Skin epidermis (tissue), 12 donors: ENCODE measurements around the gene FBXL20.
"Not testable (repeated sequence)": the region's sequence is repeated elsewhere in the genome, so short reads cannot be mapped to it uniquely, and the experiment has no call there.

ENCODE experiments used
- H3K27ac ChIP-seq, 21 experiments: fragments of 200-600 bp; sonication (generic) in 11 of 21; one replicate each; pipeline ENCODE4 v1.5.0; 2020; ENCODE audit warnings: mild to moderate bottlenecking in 3 of 21, inconsistent platforms in 2 of 21, moderate library complexity in 2 of 21
- H3K4me3 ChIP-seq, 7 experiments: fragments of 200-600 bp; sonication (generic) in 2 of 7; one replicate each; pipeline ENCODE4 v1.5.0; 2020; ENCODE audit warnings: inconsistent platforms in 2 of 7, mild to moderate bottlenecking in 2 of 7, moderate library complexity in 1 of 7

Gene FBXL20

DNA sequence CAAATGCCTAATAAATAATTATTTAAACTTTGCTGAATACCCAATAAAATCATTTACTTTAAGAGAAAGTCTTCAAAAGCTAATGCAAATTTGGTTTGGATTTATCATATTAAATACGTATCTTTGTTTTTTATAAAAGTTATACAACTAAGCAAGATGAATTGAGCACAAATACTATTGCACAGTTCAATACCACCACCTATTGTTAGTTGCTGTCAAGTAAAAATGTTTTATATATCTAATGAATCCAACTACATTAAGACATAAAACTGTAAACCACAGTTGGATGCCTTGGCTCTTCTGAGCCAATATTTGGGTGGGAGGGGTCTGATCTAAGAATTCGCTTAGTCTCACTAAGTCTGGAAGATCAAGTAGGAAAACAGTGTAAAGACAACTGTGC, 7.7 kb downstream of the FBXL20 start:
- Histone ChIP-seq H3K27ac (no peak overlapping the region), H3K4me3 (no peak overlapping the region)

DNA sequence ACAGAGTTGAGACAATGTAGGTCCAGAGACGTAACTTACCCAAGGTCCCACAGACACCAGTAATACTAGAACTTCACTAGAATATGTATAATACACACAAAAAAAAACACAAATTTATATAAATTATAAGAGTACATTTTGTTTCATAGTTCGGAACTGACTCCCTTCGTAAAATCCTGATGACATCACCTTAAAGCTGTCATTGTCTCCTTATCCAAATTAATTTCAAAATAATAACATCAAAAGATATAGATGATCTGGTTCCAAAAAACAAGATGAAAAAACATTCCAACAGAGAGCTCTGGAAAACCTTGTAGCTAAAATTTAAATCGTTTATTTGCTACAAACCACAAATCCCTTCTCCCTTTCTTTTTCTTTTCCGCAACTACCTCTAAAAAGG, 10.0 kb downstream of the FBXL20 start:
- H3K27ac ChIP-seq = no peak overlapping the region
- H3K4me3 ChIP-seq = no peak overlapping the region

DNA sequence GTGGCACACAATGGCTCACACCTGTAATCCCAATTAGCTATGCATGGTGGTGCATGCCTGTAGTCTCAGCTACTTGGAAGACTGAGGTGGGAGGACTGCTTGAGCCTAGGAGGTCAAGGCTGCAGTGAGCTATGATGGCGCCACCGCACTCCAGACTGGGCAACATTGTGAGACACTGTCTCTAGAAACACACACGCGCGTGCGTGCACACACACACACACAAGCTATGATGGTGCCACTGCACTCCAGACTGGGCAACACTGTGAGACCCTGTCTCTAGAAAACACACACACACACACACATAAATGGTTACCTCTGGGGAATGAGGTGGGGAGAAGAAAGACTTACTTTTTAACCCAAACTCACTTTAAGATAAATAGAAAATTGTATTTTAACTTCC, 16.4 kb downstream of the FBXL20 start:
- Histone ChIP-seq H3K27ac (no peak overlapping the region), H3K4me3 (no peak overlapping the region)

DNA sequence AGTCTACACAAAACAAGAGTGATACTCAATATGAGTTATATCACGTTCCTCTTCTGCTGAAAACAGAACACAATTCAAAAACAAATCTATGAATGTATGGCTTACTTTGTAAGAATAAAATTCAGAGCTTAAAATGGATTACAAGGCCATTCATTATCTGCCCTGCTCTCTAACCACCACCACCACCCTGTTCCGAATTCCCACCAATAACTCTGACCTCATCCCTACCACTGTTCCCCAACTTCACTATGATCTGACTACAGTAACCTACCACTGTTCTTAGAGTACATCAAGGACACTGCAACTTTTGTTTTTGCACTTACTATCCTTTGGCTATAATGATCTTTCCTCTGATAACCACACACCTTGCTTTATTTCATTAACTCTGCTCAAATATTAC, 21.3 kb downstream of the FBXL20 start:
- Histone ChIP-seq H3K27ac (no peak overlapping the region), H3K4me3 (no peak overlapping the region)

DNA sequence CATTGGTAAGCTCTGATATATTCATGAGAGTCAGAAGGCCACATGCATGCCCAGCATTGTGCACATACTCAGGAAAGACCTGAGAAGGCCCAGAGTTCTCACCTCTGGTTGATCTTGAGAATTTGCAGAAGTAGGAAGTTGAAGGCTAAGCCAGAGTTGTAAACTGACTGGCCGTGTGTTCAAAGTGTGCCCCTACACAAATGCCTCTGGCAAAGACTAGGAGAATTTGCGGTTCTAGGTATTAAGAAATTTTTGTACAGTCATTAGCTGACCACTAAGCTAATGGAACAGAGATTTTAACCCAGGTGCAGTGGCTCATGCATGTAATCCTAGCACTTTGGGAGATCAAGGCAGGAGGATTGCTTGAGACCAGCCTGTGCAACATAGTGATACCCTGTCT, 25.0 kb downstream of the FBXL20 start:
- Histone ChIP-seq H3K4me3 (no peak overlapping the region), H3K27ac (no peak overlapping the region)

DNA sequence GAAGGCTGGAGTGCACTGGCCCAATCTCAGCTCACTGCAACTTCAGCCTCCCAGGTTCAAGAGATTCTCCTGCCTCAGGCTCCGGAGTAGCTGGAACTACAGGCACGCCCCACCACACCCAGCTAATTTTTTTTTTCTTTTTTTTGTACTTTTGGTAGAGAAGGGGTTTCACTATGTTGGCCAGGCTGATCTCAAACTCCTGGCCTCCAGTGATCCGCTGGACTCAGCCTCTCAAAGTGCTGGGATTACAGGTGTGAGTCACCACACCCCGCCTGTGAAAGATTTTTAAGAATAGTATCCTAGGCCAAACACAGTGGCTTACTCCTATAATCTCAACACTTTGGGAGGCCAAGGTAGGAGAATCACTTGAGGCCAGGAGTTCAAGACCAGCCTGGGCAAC, 33.6 kb downstream of the FBXL20 start:
- not testable (repeated sequence) for H3K4me3 ChIP-seq, H3K27ac ChIP-seq

DNA sequence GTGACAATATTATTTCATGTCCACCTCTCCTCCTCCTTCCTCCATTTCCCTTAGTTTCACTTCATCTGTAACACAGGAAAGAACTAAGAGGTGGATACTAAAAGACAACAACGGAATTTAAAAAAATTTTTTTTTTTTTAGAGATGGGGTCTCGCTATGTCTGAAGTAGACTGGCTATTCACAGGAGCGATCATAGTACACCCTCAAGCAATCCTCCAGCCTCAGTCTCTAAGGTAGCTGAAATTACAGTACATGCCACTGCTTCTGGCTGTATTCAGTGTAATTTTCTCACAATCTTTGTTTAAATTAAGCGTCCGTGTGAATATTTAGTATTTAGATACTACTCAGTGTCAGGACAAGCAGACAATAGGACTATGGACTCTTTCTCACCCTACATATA, 35.6 kb downstream of the FBXL20 start:
- Histone ChIP-seq H3K4me3 (no peak overlapping the region), H3K27ac (peak overlapping the region in 8 of 21 experiments; percentile 17 to 60 (median 29))

DNA sequence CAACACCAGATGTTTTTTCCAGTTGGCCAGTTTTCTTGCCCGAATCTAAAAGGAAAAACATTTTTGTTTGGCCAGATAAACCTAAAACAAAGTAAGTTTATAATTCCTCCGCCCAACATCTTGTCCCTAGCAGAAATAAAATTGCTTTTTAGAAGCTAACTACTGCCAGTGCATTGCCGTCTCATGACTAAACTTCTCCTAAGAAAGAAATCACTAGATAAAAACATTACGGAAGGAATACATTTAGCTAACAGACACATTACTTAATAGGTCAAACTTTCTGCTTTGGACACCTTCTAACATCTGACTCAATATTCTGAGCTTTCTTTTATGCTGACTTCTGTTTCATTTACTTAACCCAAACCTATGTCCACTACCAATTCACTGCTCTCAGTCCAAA, 36.2 kb downstream of the FBXL20 start:
- Histone ChIP-seq H3K27ac (peak overlapping the region in 8 of 21 experiments; percentile 1 to 60 (median 42)), H3K4me3 (no peak overlapping the region)

DNA sequence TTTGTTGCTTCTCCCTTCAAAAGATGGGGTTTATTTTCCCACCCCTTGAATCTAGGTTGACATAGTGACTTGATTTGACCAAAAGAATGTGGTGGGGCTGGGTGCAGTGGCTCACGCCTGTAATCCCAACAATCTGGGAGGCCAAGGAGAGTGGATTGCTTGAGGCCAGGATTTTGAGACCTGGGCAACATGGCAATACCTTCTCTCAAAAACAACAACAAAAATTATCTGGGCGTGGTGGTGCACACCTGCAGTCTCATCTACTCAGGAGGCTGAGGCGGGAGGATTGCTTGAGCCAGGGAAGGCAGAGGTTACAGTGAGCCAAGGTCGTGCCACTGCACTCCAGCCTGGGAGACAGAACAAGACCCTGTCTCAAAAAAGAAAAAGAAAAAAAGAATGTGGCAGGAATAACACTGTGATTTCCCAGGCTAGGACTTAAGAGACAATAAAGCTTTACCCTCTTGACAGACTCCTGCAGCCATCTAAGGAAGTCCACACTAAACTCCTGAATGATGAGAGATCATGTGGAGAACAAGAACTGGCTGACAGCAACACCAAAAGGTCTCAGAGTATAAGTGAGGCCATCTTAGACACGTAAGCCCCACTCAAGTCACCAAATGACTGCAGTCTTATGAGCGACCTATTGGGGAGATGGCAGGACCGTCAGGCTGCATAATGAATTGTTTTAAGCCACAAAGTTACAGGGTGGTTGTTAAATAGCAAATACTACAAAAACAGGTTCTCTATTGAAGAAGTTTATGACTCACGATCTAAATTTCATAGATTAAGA, 37.0 kb downstream of the FBXL20 start:
- H3K27ac ChIP-seq = peak overlapping the region in 9 of 21 experiments; percentile 1 to 58 (median 26)
- no peak overlapping the region for H3K4me3 ChIP-seq

DNA sequence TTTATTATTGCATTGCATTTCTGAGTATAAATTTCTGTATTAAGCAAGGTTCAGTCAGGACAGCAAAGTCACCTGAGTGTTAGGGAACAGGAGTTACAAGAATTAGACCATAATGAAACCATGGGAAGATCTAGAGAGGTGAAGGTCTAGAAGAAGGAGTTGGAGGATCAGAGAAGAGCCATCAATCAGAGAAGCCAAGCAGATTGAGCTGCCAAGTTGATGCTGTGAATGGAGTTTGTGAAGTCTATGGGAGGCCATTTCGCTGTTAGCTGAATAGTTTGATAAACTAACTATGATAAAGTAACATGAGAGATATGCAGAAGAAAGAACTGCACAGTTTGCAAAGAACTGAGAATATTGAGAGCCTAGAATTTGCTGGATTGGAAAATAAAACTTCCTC, 40.4 kb downstream of the FBXL20 start:
- H3K4me3 ChIP-seq = no peak overlapping the region
- H3K27ac ChIP-seq = no peak overlapping the region

DNA sequence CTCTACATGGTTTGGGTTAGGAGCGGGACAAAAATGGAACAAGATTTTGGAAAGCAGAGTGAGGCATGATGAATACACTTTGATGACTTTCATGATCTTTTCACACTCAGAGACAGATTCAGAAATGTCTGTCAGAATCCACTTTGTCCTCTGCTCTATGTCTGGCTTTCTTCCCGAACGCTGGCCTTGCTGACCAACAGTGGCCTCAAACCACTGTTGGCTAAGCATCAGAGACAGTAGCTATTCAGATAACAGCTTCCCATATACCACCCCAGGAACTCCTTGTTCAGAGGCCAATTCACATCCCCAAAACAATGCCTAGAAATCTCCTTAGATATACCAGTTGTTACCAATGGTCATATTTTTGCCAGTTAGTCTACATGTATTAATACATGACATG, 40.9 kb downstream of the FBXL20 start:
- Histone ChIP-seq H3K4me3 (no peak overlapping the region), H3K27ac (no peak overlapping the region)

DNA sequence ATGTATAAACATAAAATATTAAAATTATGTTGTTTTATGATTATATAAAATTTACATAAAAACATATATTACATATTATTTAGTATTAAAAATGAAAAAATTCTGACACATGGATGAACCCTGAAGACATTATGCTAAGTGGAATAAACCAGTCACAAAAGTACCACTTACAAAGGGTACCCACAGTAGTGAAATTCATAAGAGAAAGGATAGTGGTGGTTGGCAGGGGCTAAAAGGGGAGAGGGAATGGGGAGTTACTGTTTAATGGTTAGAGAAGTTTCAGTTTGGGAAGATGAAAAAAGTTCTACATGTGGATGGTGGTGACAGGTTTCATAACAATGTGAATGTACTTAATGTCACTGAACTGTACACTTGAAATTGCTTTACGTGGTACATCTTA, 41.4 kb downstream of the FBXL20 start:
- Histone ChIP-seq H3K4me3 (no peak overlapping the region), H3K27ac (no peak overlapping the region)

DNA sequence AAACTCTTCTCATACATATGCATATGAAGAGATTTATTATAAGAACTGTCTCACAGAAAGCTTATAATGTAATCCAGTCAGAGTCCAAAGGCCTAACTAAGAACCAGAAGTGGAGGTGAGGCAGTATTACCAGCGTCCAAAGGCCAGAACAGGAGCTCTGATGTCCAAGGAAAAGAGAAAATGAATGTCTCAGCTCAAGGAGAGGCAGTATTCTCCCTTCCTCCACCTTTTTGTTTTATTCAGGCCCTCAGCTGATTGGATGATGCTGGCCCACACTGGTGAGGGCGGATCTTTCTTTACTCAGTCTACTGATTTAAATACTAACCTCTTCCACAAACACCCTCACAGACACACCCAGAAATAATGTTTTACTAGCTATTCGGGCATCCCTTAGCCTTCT, 43.4 kb downstream of the FBXL20 start:
- Histone ChIP-seq H3K4me3 (no peak overlapping the region), H3K27ac (no peak overlapping the region)

DNA sequence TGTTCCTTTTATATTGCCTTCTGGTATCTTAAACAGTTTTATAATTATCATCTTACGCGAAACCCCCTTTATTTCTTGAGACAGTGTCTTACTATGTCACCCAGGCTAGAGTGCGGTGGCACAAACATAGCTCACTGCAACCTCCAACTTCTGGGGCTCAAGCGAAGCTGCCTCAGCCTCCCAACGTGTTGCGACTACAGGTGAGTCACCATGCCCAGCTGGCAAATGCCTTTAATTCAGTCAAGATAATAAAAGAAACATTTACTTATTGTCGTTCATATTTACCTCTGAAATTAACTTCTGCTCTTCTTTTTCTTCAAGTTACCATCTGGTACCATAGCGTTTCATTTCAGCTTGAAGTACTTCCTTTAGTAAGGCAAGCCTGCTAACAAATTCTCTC, 43.9 kb downstream of the FBXL20 start:
- Histone ChIP-seq H3K27ac (no peak overlapping the region), H3K4me3 (no peak overlapping the region)

DNA sequence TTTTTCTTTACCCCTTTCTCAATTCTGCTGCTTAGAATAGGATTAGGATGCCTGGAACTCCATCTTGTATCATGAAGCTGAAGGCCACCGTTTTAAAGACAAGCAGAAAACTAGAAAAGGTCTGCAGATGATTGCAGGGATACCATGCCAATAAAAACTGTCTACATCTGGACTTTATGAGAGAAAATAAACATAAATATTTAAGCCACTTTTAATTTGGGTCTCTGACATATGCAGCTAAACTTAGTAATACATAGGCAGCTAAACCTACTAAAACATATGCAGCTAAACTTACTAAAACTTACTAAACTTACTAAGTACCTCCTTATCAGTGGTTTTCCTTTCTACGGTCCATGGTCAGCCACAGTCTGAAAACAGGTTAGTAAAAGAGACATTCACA, 48.4 kb downstream of the FBXL20 start:
- Histone ChIP-seq H3K4me3 (no peak overlapping the region), H3K27ac (no peak overlapping the region)

DNA sequence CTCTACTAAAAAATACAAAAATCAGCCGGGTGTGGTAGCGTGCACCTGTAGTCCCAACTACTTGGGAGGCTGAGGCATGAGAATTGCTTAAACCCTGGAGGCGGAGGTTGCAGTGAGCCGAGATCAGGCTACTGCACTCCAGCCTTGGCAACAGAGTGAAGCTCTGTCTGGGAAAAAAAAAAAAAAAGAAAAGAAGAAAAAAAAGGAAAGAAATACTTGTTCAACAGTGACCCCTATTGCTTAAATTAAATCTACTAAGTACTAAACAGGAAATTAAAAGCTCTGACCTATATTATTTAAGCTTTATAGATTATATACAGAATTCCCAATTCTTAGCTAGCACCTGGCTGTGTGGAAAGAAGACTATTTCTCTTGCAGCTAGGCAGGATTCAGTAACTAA, 48.9 kb downstream of the FBXL20 start:
- H3K27ac ChIP-seq = no peak overlapping the region
- no peak overlapping the region for H3K4me3 ChIP-seq

DNA sequence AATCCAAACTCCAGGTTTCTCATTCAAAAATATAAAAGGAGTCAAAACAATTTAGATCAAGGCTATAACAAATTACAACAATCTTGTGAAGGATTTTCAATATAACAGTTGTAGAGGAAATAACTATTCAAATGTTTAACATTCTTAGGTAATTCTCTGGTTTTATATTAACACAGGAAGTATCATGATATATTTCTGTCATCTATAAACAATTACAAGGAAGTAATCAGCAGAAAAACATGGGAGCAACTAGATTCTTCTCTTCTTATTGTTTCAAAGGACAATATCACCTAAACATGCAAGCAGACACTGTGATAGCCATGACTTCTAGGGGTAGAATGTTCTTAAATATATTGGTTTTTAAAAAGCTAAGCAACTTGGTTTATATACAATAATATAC, 49.9 kb downstream of the FBXL20 start:
- no peak overlapping the region for H3K27ac ChIP-seq
- no peak overlapping the region for H3K4me3 ChIP-seq

DNA sequence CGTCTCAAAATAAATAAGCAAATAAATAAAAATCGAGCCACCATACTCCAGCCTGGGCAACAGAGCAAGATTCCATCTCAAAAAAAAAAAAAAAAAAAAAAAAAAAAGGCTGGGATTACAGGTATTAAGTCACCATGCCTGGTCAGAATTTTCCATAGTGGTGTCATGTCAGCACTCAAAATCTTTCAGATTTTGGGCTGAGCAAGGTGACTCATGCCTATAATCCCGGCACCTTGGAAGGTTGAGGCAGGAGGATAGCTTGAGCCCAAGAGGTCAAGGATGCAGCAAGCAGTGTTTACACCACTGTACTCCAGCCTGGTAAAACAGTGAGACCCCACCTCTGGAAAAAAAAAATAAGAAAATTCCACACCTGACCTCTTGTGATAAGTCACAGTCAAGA, 52.2 kb downstream of the FBXL20 start:
- Histone ChIP-seq H3K27ac (no peak overlapping the region), H3K4me3 (no peak overlapping the region)

DNA sequence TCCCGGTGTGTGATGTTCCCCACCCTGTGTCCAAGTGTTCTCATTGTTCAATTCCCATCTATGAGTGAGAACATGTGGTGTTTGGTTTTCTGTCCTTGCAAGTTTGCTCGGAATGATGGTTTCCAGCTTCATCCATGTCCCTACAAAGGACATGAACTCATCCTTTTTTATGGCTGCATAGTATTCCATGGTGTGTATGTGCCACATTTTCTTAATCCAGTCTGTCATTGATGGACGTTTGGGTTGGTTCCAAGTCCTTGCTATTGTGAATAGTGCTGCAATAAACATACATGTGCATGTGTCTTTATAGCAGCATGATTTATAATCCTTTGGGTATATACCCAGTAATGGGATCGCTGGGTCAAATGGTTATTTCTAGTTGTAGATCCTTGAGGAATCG, 54.6 kb downstream of the FBXL20 start:
- not testable (repeated sequence) for H3K27ac ChIP-seq, H3K4me3 ChIP-seq

DNA sequence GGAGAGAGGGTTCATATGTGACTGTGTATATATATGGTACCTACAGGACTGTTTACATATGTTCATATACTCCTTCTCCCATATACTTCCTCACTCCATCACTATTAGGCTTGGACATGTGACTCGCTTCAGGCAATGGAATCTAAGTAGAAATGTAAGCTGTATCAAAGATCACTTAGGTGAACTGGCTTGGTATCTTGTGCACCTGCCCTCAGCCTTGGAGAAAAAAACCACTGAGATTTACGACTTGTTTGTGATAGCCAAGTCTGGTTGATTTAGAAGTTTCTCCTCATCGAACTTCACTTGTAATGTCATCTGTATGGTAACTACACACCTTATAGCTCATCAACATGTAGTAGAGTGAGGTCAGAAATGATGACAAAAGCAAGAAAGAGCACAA, 59.9 kb downstream of the FBXL20 start:
- Histone ChIP-seq H3K4me3 (no peak overlapping the region), H3K27ac (no peak overlapping the region)

DNA sequence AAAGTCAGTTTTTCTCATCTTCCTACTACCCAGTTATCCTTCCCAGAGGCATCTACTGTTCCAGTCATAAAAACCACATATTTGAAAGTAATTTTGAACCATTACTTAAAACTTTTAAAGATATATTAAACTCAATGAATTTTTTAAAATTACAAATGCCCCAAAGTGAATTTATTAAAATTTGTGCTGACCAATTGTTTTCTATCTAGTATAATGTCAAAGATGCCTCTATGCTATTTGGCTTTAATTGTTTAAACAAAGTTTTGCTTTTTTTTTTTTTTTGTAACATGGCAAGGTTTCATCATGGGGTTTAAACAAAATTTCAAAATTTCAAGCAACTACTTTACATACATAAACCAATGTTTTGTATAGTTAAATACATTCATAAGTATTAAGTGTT, 60.7 kb downstream of the FBXL20 start:
- Histone ChIP-seq H3K4me3 (no peak overlapping the region), H3K27ac (no peak overlapping the region)

DNA sequence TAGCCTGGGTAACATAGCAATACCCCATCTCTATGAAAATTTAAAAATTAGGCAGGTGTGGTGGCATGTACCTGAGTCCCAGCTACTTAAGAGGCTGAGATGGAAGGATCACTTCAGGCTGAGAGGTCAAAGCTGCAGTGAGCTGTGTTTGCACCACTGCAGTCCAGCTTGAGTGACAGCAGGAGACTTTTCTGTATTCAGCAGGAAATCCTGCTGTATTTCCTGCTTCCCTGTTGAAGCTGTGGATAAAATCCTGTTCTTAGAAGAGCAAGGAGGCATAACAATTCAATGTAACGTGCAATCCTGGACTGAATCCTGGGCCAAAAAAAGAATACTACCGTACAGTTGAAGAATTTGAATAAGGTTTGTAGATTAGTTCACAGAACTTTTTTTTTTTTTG, 62.2 kb downstream of the FBXL20 start:
- Histone ChIP-seq H3K27ac (no peak overlapping the region), H3K4me3 (no peak overlapping the region)
